A549 (cell line): Measurements from ENCODE around the gene AGA. TPM values are rescaled to one million over a fixed set of nuclear protein-coding genes. Genes with fewer than 3 reads are reported as not detected.
A peak's percentile ranks its signal among the peaks of the same experiment; 100 is the strongest.

Experiments used
- ATAC-seq, 2 experiments: fragments of 200-7000 bp in 1 of 2; fragments of >200 bp in 1 of 2; cut with Nextera tagmentation in 1 of 2; cut with Tn5 transposase in 1 of 2; 3 replicates each; pipeline versions ENCODE4 v1.8.0 to v1.9.1; 2018 to 2020; ENCODE audit warnings: mild to moderate bottlenecking in 1 of 2, moderate library complexity in 1 of 2
- CTCF ChIA-PET: fragments of 300-600 bp; sonication (Branson Sonifier 250); formaldehyde crosslinking; extraction: SDS; loops from one replicate; lab custom pipeline; 2021; ENCODE audit warnings: antibody characterized with exemption, inconsistent platforms; lab: Yijun Ruan, JAX
- POLR2A ChIA-PET: fragments of 350-600 bp; formaldehyde crosslinking; extraction: SDS; loops from one replicate; lab custom pipeline; 2021; ENCODE audit warnings: antibody characterized with exemption, inconsistent platforms; lab: Yijun Ruan, JAX
- DNase-seq, 2 experiments: peaks; one replicate each; pipeline versions ENCODE4 v3.0.0 to v3.0.0-alpha.2; 2011 to 2016; ENCODE audit warnings: low read depth in 1 of 2, low spot score in 1 of 2
- FAIRE-seq: peaks from 2 replicates; lab custom pipeline; 2011; peaks lifted over from hg19 to GRCh38; lab: Jason Lieb, UNC
- H3K27ac ChIP-seq, 2 experiments: fragments of >200 bp; sonication (Bioruptor Twin); formaldehyde crosslinking; 3 replicates each; pipeline ENCODE4 v1.5.1; 2016 to 2017
- H3K4me1 ChIP-seq: fragments of >200 bp; sonication (Bioruptor Twin); formaldehyde crosslinking; 3 replicates; pipeline ENCODE4 v1.6.1; 2016
- H3K4me2 ChIP-seq: fragments of >200 bp; sonication (Bioruptor Twin); formaldehyde crosslinking; 3 replicates; pipeline ENCODE4 v1.6.1; 2016
- H3K4me3 ChIP-seq: fragments of >200 bp; sonication (Bioruptor Twin); formaldehyde crosslinking; 3 replicates; pipeline ENCODE4 v1.5.1; 2016
- H3K9me3 ChIP-seq: fragments of >200 bp; sonication (Bioruptor Twin); formaldehyde crosslinking; 3 replicates; pipeline ENCODE4 v1.6.1; 2016
- CEBPB ChIP-seq, 2 experiments: fragments of >200 bp in 1 of 2; sonication (Bioruptor Twin) in 1 of 2; formaldehyde crosslinking in 1 of 2; IDR thresholded peaks; 2 replicates each; pipeline ENCODE4 v1.6.1; 2012 to 2016
- CHD4 ChIP-seq: fragments of 200-600 bp; sonication (generic); IDR thresholded peaks from 2 replicates; pipeline ENCODE4 v1.6.1; 2016; ENCODE audit warnings: antibody characterized with exemption, mild to moderate bottlenecking, borderline replicate concordance
- CTCF ChIP-seq: fragments of >200 bp; sonication (Bioruptor Twin); formaldehyde crosslinking; IDR thresholded peaks from 3 replicates; pipeline ENCODE4 v1.5.1; 2016
- EHF ChIP-seq: fragments of 250-450 bp; sonication (Bioruptor Pico); IDR thresholded peaks from 2 replicates; pipeline ENCODE4 v1.5.0; 2020; ENCODE audit warnings: mild to moderate bottlenecking
- ESRRA ChIP-seq: fragments of 150-350 bp; IDR thresholded peaks from 2 replicates; pipeline ENCODE4 v1.6.1; 2014; ENCODE audit warnings: mild to moderate bottlenecking, low read length, borderline replicate concordance
- FOSB ChIP-seq: fragments of 250-450 bp; sonication (Bioruptor Pico); IDR thresholded peaks from 2 replicates; pipeline ENCODE4 v1.5.0; 2020; ENCODE audit warnings: mild to moderate bottlenecking, moderate library complexity
- FOXS1 ChIP-seq: fragments of 250-450 bp; sonication (Bioruptor Pico); IDR thresholded peaks from 2 replicates; pipeline ENCODE4 v1.5.0; 2020; ENCODE audit warnings: mild to moderate bottlenecking, moderate library complexity
- HOXA7 ChIP-seq: fragments of 250-450 bp; sonication (Bioruptor Pico); IDR thresholded peaks from 2 replicates; pipeline ENCODE4 v1.5.0; 2020; ENCODE audit warnings: mild to moderate bottlenecking, moderate library complexity
- HOXB13 ChIP-seq: fragments of 250-450 bp; sonication (Bioruptor Pico); IDR thresholded peaks from 2 replicates; pipeline ENCODE4 v1.5.0; 2020; ENCODE audit warnings: low read depth, mild to moderate bottlenecking, moderate library complexity
- JUNB ChIP-seq: fragments of >200 bp; sonication (Bioruptor Twin); formaldehyde crosslinking; IDR thresholded peaks from 2 replicates; pipeline ENCODE4 v1.6.1; 2016
- MAFK ChIP-seq: fragments of 450-650 bp; IDR thresholded peaks from 2 replicates; pipeline ENCODE4 v1.6.1; 2014; ENCODE audit not compliant: partially characterized antibody
- MAX ChIP-seq: IDR thresholded peaks from 2 replicates; pipeline ENCODE4 v1.6.1; 2012
- NFE2L2 ChIP-seq: fragments of 150-350 bp; conservative IDR thresholded peaks from 2 replicates; pipeline ENCODE4 v1.6.1; 2014; ENCODE audit warnings: low read length
- NPAS2 ChIP-seq: fragments of 250-450 bp; sonication (Bioruptor Pico); IDR thresholded peaks from 2 replicates; pipeline ENCODE4 v1.8.0; 2022; ENCODE audit warnings: mild to moderate bottlenecking, moderate library complexity, borderline replicate concordance
- PHF8 ChIP-seq: fragments of 200-600 bp; sonication (generic); IDR thresholded peaks from 2 replicates; pipeline ENCODE4 v1.6.1; 2016; ENCODE audit warnings: low read depth, mild to moderate bottlenecking, antibody characterized with exemption, moderate library complexity, borderline replicate concordance
- RCOR1 ChIP-seq: fragments of 150-350 bp; IDR thresholded peaks from 2 replicates; pipeline ENCODE4 v1.6.1; 2014; ENCODE audit warnings: antibody characterized with exemption, low read length, low read depth
- RFX5 ChIP-seq: fragments of 450-650 bp; IDR thresholded peaks from 2 replicates; pipeline ENCODE4 v1.7.1; 2014; ENCODE audit warnings: antibody characterized with exemption, mild to moderate bottlenecking, moderate library complexity
- SMC3 ChIP-seq: fragments of >200 bp; sonication (Bioruptor Twin); formaldehyde crosslinking; IDR thresholded peaks from 3 replicates; pipeline ENCODE4 v1.6.1; 2018; ENCODE audit warnings: inconsistent platforms
- SREBF2 ChIP-seq: fragments of 450-650 bp; IDR thresholded peaks from 2 replicates; pipeline ENCODE4 v1.6.1; 2014; ENCODE audit warnings: mild to moderate bottlenecking, moderate library complexity
- ZFP36 ChIP-seq: fragments of 450-650 bp; IDR thresholded peaks from 2 replicates; pipeline ENCODE4 v1.6.1; 2014; ENCODE audit warnings: borderline replicate concordance; ENCODE audit not compliant: partially characterized antibody
- ZNF302 ChIP-seq: fragments of 250-450 bp; sonication (Bioruptor Pico); IDR thresholded peaks from 2 replicates; pipeline ENCODE4 v1.9.0; 2021; ENCODE audit warnings: inconsistent platforms, mild to moderate bottlenecking, moderate library complexity
- WGBS: methylation state at CpG from one replicate; pipeline ENCODE4 v1.1.6; 2017; ENCODE audit errors: missing lambda C conversion rate; 5-methylcytosine and 5-hydroxymethylcytosine counted together
- polyA plus RNA-seq, 4 experiments: library from polyadenylated mRNA; depleted of rRNA in 3 of 4; stranded (reverse); fragments of >200 nt; fragmentation: RNase III in 1 of 4; extraction: RNeasy Plus Mini Kit Qiagen cat#74134 plus additional on column Dnase treatment in 1 of 4; gene quantifications; 2 replicates in 3 of 4; 3 replicates in 1 of 4; pipeline ENCODE4 v1.2.3, GENCODE V29; 2011 to 2017
- TF ChIP-seq, protein P1 (sequence below): fragments of 450-650 bp; IDR thresholded peaks from 2 replicates; pipeline ENCODE4 v1.6.1; 2014; ENCODE audit warnings: antibody characterized with exemption

The AGA gene
- polyA plus RNA-seq, 2 of the 4 experiments (the other 2 are of a cell fraction) = 25.1 to 44.0 TPM

- WGBS = 40% methylated on average over 1 of the region's 1 CpG
- Histone ChIP-seq H3K4me1 (no peaks in the 10 kb centered on the region), H3K9me3 (no peaks in the 10 kb centered on the region), H3K4me2 (no peak overlapping the region), H3K27ac (no peak overlapping the region), H3K4me3 (no peak overlapping the region)
- TF ChIP-seq SREBF2 (no peak), CEBPB (IDR thresholded peaks at IDR 0.05) (no peak), FOSB (no peak), MAX (no peak), EHF (CRISPR knock-in tag) (no peak), RCOR1 (no peak)
- POLR2A ChIA-PET = no interaction called here
- DNase-seq (no peak), ATAC-seq (no peak), FAIRE-seq (no peak)
- CTCF ChIA-PET = no interaction called here
Observed at GRCh38 chr4:177427192-177427591, 15.0 kb downstream of the AGA start.

DNA sequence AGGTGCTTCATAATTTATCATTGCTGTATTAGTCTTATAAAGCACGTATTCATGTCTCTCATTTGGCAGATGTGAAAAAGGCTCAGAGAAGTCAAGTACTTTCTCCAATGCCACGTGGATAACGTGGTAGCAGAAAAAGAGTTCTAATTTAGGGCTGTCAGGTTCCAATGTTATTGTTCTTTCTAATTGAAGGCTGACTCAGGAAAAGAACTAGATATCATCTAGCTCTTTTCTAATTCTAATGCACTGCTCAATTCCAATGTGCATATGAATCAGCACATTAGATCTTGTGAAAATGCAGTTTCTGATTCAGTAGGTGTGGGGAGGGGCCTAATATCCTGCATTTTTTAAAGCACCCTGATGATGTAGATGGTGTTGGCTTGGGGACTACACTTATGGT is 22.8 kb downstream of the AGA start:
- CTCF ChIA-PET = no interaction called here
- TF ChIP-seq FOXS1 (CRISPR knock-in tag) (no peak), ZNF302 (no peak), ZFP36 (no peak), JUNB (no peak), HOXA7 (no peak), NPAS2 (CRISPR knock-in tag) (no peak), PHF8 (no peak), HOXB13 (CRISPR knock-in tag) (no peak), EHF (CRISPR knock-in tag) (no peak), ESRRA (no peak), NFE2L2 (no peak), CHD4 (no peak), RFX5 (no peak), SMC3 (no peak), MAX (no peak), CTCF (no peak)
- TF ChIP-seq, protein P1, sequence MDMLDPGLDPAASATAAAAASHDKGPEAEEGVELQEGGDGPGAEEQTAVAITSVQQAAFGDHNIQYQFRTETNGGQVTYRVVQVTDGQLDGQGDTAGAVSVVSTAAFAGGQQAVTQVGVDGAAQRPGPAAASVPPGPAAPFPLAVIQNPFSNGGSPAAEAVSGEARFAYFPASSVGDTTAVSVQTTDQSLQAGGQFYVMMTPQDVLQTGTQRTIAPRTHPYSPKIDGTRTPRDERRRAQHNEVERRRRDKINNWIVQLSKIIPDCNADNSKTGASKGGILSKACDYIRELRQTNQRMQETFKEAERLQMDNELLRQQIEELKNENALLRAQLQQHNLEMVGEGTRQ = no peak
- TF ChIP-seq, all 56 proteins: peak for 0
- DNase-seq = no peak
- H3K4me2 ChIP-seq = no peak overlapping the region
- no peak for FAIRE-seq
- POLR2A ChIA-PET = no interaction called here
- no peak overlapping the region for H3K4me3 ChIP-seq
- H3K27ac ChIP-seq = no peak overlapping the region
- ATAC-seq = no peak
- 15% methylated on average over 3 of the region's 3 CpGs for WGBS
- no peaks in the 10 kb centered on the region for H3K4me1 ChIP-seq
- peaks cover 5% of the 10 kb centered on the region; the same call in 1 of the 3 replicates for H3K9me3 ChIP-seq

- CTCF ChIA-PET = no interaction called here
Observed at GRCh38 chr4:177413656-177414055, 28.6 kb downstream of the AGA start.

More at GRCh38 chr4:177413656-177414055, 28.6 kb downstream of the AGA start:
- Histone ChIP-seq H3K27ac (no peak overlapping the region), H3K4me2 (no peak overlapping the region), H3K9me3 (no peaks in the 10 kb centered on the region), H3K4me1 (no peaks in the 10 kb centered on the region), H3K4me3 (no peak overlapping the region)
- POLR2A ChIA-PET = no interaction called here
- ATAC-seq (no peak), FAIRE-seq (no peak), DNase-seq (no peak)
- TF ChIP-seq MAFK (peak; percentile 66), RFX5 (no peak)
